ENCODE results near the gene TGM4. TPM values are rescaled to one million over a fixed set of nuclear protein-coding genes. Genes with fewer than 3 reads are reported as not detected.
"Not testable (repeated sequence)": the region's sequence is repeated elsewhere in the genome, so short reads cannot be mapped to it uniquely, and the experiment has no call there.

TGM4 gene
- 0.10 and 0.65 TPM in 2 replicates for total RNA-seq (2014; rRNA removed; shearing (Covaris generic))

DNA sequence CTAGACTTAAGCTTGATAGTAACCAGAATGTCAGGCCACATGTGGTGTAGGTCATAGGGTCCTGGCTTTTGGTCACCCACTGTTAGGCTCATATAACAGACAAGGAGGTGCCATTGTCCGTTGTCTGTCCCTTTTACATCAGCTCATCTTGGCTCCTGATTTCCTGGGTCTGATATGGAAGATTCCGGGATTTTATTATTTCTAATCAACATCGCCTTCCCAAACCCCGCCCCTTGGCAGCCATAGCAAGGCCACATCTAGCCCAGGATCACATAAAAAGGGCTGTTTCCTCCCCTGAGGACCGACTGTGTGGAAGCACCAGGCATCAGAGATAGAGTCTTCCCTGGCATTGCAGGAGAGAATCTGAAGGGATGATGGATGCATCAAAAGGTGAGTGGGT, at the start of gene TGM4:
TSS of gene TGM4 (plus strand) at position 301 of the 400 bp plus-strand sequence. CDS start at position 372, 71 bp downstream.
- DNase-seq (ENCODE audit: low spot score), result no peak

DNA sequence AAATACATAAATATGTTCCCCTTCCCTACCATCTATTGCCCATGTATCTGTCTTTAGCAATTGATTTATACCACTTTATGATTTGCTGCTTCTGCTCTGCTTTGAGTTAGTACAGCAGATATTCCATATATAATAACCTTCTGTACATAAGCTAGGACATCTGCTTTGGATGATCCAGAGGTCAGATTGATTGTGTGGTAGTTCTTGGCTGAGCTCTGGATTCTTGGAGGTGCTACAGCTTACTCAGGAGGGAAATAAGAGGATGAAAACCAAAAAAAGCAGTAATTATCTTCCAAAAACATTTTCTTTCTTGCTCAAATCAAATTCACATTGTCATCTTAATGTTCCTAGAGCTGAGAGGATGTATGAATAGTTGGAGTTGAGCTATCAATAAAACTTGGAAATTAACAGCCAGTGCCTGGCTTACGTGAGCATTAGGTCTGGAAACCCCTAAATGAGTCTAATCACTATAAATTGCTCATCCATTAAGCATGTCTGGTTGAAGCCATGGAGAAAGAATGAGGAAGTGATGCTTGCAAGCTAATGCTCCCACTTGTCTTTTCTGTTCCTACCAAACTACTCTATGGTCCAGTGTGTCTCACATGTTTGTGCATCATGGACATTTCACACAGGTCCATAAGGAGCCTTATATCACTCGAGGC, 49.0 kb upstream of the TGM4 start:
- no peak for DNase-seq (ENCODE audit: low spot score)

DNA sequence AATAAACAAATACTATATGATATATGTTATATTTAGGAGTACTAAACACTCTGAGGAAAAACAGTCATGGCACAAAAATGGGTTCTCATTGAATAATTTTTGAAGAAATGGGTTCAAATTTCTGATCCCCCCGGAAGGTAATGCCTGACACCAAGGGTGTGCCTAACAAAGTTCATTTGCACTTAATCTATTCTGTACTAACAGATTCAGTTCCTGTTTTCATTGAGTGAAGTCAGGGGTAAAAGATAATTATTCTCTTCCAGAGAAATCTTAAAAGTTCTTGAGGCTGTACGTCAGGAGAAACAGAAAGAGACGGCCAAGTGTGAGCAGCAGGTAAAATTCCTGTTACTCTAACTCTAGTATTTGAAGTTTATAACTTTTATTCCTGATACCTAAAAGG, 47.2 kb upstream of the TGM4 start:
- DNase-seq (ENCODE audit: low spot score), result no peak

DNA sequence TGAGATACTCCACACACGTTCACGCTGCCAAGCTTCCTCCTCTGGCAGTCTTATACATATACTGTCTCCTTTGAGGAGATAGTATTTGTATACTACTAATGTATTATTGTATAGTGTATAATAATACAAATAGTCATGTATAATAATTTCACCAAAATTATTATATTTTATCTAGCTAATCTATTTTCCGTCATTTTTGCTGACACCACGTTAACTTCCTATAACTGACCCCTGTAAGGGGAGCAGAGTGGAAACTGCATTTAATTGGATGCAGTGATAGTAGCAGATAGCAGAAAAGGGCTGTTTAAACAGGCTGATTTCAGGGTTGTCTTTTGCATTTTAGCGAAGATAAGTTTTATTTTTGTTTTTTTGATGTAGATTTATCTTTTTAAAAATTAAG, 43.2 kb upstream of the TGM4 start:
- no peak for DNase-seq (ENCODE audit: low spot score)

DNA sequence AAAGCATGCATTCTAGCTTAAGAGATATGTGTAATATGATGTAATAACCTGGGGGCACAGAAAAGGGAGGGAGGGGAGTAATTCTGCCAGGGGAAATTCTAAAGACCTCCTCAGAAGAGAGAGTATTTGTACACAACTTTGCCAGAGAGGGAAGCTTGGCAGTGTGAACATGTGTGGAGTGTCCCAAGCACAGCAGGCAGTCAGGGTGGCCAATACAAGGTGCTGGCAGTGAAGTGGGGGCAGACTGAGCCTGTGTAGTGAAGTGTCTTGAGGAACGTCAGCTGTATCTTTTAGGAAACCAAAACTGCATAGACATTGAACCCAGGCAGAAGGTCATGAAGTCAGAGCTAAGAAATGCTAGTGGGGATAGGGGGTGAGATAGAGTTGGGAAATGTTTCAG, 42.4 kb upstream of the TGM4 start:
- no peak for DNase-seq (ENCODE audit: low spot score)

DNA sequence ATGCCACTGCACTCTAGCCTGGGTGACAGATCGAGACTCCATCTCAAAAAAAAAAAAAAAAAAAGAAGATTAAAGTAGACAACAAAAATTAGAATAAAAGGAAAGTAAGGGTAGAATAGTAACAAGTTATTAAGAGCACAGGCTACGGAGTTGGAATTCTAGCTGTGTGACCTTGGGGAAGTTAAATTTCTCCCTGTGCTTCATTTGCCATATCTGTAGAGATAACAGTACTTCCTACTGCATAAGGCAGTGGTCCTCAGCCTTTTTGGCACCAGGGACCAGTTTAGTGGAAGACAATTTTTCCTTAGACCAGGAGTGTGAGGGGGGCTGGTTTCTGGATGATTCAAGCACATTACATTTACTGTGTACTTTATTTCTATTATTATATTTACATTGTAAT, 41.4 kb upstream of the TGM4 start:
- no peak for DNase-seq (ENCODE audit: low spot score)

DNA sequence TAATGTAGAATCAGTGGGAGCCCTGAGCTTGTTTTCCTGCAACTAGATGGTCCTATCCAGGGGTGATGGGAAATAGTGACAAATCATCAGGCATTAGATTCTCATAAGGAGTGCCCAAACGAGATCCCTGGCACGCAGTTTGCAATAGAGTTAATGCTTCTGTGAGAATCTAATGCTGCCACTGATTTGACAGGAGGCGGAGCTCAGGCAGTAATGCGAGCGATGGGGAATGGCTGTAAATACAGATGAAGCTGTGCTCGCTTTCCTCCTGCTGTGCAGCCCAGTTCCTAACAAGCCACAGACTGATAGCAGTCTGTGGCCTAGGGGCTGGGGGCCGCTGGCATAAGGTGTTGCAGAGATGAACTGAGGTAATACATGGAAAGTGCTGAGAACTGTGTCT, 41.0 kb upstream of the TGM4 start:
- no peak for DNase-seq (ENCODE audit: low spot score)

DNA sequence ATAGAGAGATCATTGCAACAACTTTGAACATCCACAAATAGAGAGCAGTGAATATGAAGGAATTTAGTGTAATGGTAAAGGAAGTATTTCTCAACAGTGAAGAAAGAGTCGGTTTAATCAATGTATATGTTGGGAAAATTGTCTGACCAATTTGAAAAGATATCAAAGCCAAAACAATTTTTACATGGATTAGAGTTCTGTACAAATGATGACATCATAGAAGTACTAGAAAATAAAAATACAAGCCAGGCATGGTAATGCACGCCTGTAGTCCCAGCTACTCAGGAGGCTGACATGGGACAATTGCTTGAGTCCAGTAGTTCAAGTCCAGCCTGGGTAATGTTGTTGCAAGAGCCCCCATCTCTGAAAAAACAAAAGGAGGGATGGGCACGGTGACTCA, 38.7 kb upstream of the TGM4 start:
- no peak for DNase-seq (ENCODE audit: low spot score)

DNA sequence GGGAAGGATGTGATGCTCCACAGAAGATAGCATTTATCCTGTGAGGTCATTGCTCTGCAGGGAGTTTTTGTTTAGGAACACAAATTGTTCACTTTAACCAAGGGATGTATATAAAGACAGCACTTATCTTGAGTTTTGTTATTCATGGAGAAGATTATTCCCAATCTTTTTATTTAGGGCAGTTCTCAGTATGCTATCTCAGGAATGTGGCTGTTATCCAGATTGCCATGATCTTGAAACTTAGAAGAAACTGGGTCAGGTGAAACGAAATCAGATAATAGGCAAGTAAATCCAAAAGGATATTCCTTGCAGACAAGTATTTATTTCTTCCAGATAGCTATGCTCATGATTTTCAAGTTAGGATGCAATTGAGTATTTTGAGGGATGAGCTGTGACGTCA, 32.0 kb upstream of the TGM4 start:
- DNase-seq (ENCODE audit: low spot score), result no peak

DNA sequence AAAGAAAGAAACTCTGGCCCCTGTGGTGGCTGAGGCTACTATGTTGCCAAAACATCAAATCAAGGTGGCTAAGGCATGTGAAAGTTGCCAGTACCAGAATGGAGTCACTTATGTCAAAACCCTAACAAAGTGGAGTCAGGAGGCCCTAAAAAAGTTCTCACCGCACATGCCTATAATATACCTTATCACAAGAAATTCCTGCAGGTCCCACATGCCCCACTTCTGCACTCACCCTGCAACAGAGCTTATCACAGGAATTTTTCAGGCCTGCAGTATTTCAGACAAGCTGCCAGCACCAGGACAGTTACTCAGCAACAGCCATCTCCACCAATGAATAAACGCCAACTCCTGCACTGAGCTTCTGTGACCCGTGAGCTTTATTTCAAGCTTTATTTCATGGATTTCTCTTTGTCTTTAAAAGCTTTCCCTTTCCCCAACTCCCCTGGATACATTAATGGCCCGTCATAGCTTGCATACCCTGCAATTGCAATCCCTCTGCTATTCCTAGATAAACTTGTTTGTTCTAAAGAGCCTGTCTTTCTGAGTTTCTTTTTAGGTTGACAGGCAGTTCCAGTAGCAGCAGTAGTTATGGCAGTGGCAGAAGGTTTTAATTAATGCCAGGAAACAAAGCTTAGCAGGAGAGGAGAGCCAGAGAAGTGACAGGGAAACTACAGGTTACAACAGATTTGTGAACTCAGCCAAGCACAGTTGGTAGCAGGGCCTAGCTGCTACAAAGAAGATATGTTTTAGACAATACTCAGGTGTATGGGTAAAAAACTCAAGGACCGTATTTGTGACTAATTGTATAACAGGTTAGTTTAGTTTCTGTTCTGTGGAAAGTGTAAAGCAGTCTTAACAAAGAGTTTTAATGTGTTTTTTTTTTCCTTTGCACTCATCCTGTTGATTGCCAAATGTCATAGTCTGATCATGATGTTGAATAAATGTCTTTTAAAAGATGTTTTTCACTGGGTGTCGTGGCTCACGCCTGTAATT, 28.6 kb upstream of the TGM4 start:
- DNase-seq (ENCODE audit: low spot score), result peak; percentile 16

DNA sequence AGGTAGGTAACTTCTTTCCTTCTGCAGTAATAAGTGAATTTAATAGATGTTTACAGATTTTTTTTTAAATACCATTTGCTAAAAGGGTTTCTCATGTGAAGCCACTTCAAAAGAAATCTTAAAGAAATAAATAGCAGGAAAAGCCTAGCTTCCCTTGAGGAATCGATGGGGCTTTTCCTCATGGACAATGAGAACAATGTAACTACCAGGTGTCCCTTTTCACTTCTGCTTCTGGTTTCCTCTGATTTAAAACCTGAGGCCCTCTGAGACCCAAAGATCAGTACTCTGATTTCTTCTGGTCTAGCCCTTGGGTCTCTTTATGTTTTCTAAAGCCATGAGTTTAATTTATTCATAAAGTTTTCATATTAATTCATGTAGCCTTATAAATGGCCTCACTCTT, 25.8 kb upstream of the TGM4 start:
- DNase-seq (ENCODE audit: low spot score), result no peak

DNA sequence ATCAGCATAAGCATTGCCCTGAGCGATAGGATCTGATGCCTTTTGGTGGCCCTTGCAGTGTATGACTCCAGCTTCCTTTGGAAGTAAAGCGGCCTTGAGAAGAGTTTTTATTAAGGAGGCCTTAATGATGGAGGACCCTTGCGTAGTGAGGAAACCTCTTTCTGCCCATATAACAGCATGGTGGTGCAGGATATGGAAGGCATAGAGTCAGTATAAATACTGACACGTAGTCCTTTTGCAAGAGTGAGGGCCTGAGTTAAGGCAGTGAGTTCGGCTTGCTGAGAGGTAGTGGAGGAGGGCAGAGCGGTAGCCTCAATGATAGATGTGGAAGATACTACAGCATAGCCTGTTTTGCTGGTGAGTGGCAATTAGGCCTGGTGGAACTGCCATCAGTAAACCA, 17.7 kb upstream of the TGM4 start:
- DNase-seq (ENCODE audit: low spot score), result not testable (repeated sequence)

DNA sequence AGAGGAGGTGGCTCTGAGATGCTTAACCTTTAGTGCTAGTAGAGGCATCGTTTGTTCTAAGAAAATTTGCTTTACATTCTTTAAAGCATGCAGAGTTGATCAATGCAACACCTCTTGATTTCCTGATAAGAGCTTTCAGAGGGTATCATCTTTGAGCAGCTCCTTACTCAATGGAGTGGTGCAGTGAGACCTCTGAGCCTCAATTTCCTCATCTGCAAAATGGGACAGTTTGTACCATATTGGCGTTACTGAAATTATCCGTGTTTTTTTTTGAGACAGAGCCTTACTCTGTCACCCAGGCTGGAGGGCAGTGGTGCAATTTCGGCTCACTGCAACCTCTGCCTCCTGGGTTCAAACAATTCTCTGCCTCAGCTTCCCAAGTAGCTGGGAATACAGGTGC, 14.3 kb upstream of the TGM4 start:
- DNase-seq (ENCODE audit: low spot score), result no peak

DNA sequence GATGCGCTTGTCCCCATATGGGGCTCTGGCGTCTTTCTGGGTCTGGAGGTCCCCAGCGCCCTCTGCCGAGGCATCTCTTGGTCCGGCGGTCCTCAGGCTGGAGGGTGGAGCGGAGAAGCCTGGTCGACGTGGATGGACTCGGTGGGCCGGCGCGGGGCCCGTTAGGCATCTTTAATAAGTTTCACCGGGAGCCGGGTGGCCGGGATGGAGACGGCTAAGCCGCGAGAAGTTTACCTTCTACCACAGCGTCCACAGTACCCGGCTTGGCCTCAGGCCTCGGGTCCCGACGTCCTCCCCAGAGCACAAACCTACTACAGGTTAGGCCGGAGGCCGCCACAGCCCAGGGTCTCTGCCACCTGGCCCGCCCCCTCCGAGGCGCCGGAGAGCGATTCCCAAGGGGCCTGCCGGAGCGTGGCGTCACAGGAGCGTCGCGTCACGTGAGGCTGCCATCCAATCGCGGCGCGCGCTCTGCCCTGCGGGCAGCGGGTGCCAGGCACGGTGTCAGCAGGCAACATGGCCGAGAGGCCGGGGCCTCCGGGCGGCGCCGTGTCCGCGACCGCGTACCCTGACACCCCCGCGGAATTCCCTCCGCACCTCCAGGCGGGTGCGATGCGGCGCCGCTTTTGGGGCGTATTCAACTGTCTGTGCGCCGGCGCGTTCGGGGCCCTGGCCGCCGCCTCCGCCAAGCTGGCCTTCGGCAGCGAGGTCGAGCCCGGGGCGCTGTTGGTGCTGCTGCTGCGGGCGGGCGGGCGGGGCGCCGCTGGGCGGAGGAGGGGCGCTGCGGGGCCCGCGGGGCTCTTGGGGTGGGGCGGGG, 12.8 kb upstream of the TGM4 start, which contains the start of gene TMEM42:
TSS of gene TMEM42 (plus strand) at position 501 of the 814 bp plus-strand sequence. CDS start at position 514, 13 bp downstream.
- no peak for DNase-seq (ENCODE audit: low spot score)

DNA sequence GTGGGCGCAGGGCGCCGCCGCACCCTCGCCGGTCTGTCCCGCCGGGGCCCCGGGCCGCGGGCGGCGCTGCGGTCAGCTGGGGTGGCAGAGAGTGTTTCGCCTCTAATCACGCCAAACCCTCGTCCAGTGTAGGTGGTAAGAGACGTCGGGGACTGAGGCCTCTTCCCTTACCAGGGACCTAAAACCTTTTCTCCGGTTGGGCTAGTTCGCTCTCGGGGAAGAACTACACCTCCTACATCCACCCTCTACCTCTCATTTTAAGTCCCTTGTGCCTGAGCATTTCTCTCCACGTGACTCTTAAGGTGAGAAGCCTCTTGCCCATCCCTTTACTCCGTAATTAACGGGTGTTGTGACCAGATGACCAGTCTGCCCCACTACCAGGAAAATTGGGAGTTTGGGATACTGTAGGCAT, 12.2 kb upstream of the TGM4 start:
- no peak for DNase-seq (ENCODE audit: low spot score)

DNA sequence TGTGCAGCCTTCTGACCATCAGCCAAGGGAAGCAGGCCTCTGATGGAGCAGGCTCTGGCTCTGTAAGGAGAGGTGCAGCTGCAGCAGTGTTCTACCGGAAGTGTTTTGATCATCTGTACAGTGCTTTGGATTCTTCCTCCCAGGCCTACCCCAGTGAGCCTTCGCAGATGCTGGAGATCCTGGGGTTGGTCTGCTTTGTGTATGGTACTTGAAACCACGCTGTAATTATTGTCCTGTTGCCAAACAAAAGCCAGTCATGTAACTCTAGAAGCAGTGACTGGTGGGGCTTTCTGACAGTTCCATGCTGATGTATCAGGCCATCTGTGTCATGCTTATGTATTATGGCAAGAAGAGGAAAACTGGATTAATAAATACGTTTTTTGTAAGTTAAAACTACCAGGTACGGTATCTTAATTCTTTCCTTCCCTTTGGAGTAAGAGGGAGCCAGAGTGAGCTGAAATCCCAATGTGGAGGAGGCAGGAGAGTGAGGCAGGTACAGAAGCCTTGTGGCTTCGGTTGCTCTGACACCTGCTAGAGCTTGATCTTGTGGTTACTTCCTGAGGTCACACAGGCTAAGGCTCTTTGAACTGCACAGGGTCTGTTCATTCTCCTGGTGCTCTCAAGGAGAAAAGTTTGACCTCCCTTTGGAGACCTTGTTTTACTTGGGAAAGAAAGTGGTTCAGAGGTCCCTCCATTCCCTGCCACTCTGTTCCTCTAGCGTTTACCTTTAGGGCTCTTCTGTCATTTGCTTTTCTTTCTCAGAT, 9.0 kb upstream of the TGM4 start:
- DNase-seq (ENCODE audit: low spot score), result no peak

DNA sequence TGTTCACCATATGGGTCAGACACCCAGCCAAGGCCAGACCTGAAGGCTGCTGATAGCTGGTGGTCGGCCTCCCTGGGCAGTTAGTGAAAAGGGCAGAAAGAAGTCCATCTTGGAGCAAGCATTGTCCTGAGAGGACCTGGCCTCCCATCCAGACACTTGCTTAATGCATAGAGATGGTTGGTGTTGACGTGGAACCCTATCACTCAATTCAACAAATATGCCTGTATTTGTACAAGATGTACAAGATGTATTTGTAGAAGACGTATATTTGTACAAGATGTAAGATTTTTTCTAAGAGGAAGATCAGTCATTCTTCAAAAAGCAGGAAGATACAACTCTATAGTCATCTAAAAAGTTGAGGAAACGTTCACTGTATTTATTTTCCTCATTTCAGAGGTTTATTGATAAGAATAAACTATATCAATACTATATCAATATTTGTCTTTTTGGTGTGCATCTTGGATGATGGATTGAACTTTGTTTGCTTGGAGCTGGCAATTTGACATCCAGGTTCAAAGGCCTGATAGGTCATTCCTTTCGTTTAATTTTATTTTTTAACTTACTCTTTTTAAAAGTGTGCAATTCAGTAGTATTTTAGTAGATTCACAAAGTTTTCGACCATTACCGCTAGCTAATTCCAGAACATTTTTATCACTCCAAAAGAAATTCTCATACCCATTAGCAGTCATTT, 6.8 kb upstream of the TGM4 start:
- DNase-seq (ENCODE audit: low spot score), result no peak

DNA sequence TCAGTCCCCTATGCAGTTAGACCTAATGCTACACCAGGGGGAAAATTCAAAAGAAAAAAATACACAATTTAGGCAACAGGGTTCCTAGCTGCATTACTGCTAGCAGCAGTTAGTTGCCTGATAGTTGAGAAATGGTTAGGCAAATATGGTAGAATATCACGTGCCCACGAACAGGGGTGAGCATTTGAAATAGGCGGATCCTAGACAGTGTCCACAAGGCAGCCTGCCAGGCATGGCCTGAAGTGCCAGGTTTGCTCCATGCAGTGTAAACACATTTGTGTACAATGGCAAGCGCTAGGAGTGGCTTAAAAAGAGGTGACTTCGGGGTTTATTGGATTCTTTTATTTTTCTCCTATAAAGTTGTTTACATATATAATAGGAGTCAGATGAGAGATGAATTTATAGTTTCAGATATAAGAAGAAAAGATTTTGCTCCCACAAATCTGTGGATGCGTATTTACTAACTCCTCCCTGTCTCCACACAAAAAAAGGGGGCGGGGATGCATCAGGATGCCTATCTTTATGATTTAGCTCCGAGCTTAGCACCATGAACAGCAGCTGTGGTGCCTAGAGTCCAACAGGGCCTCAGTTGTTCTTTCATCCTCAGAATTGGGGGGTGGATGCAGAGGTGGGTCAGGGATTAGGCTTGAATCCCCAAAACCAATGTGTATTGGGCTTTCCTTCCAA, 3.9 kb upstream of the TGM4 start:
- no peak for DNase-seq (ENCODE audit: low spot score)

DNA sequence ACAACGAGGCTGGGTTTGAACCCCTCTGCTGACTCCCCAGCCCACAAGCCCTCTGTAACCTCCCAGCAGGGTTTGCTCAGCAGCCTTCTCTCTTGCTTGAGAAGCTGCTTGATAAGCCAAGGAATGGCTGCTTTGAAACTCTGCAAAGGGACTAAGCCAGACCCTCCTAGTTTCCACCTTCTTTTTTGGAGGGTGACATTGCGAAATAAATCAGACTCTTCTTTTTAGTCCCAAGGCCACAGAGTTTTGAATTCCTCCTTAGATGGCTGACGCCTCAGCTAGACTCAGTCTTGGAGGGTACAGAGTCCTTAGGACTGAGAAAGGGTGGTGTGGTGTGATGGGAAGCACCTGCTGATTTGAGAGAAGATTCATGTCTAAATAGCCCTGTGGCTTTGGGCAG, 1.2 kb downstream of the TGM4 start:
- DNase-seq (ENCODE audit: low spot score), result no peak

DNA sequence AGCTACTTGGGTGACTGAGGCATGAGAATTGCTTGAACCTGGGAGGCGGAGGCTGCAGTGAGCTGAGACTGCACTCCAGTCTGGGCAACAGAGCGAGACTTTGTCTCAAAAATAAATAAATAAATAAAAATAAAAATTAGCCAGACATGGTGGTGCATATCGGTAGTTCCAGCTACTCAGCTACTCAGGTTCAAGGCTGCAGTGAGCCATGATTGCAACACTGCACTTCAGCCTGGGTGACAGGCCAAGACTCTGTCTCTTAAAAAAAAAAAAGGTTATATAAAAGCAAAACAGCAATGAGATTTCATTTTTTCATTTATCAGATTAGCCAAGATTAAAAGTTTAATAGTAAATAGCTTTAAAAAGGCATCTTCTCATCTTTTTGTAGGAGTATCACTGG, 2.9 kb downstream of the TGM4 start:
- DNase-seq (ENCODE audit: low spot score), result no peak

Measured in A172 (cell line).